ENCODE data around the gene LY86.
A peak's percentile ranks its signal among the peaks of the same experiment; 100 is the strongest.

LY86 gene

GRCh38 chr6:6682225-6682624, 93.7 kb downstream of the LY86 start:
- no peak for DNase-seq (ENCODE audit: low read depth in 2 of 2)

- no peak for DNase-seq (ENCODE audit: low read depth in 2 of 2)
Measured at GRCh38 chr6:6683969-6684833, 95.7 kb downstream of the LY86 start.

GRCh38 chr6:6685249-6686040, 96.9 kb downstream of the LY86 start:
- no peak for DNase-seq (ENCODE audit: low read depth in 2 of 2)

GRCh38 chr6:6686176-6686575, 97.7 kb downstream of the LY86 start:
- no peak for DNase-seq (ENCODE audit: low read depth in 2 of 2)

GRCh38 chr6:6686748-6687601, 98.5 kb downstream of the LY86 start:
- no peak for DNase-seq (ENCODE audit: low read depth in 2 of 2)

- no peak for DNase-seq (ENCODE audit: low read depth in 2 of 2)
Measured at GRCh38 chr6:6688283-6688682, 99.8 kb downstream of the LY86 start.

- DNase-seq (ENCODE audit: low read depth in 2 of 2) = no peak
Measured at GRCh38 chr6:6688951-6689350, 100.4 kb downstream of the LY86 start.

- peak; percentile 42 to 55 for DNase-seq (ENCODE audit: low read depth in 2 of 2)
Measured at GRCh38 chr6:6689400-6690143, 101.1 kb downstream of the LY86 start.

GRCh38 chr6:6690144-6690483, 101.6 kb downstream of the LY86 start:
- DNase-seq (ENCODE audit: low read depth in 2 of 2) = no peak

GRCh38 chr6:6694368-6694780, 105.9 kb downstream of the LY86 start:
- DNase-seq (ENCODE audit: low read depth in 2 of 2) = no peak

- DNase-seq (ENCODE audit: low read depth in 2 of 2) = no peak
Measured at GRCh38 chr6:6694825-6695624, 106.5 kb downstream of the LY86 start.

GRCh38 chr6:6695625-6696276, 107.2 kb downstream of the LY86 start:
- peak in 1 of 2 experiments; percentile 41 for DNase-seq (ENCODE audit: low read depth in 2 of 2)

- DNase-seq (ENCODE audit: low read depth in 2 of 2) = peak in 1 of 2 experiments; percentile 44
Measured at GRCh38 chr6:6696867-6697531, 108.5 kb downstream of the LY86 start.

GRCh38 chr6:6697620-6698019, 109.1 kb downstream of the LY86 start:
- no peak for DNase-seq (ENCODE audit: low read depth in 2 of 2)

GRCh38 chr6:6699741-6700367, 111.3 kb downstream of the LY86 start:
- peak; percentile 93 to 95 for DNase-seq (ENCODE audit: low read depth in 2 of 2)

GRCh38 chr6:6700407-6701270, 112.1 kb downstream of the LY86 start:
- DNase-seq (ENCODE audit: low read depth in 2 of 2) = no peak

GRCh38 chr6:6701864-6702263, 113.3 kb downstream of the LY86 start:
- no peak for DNase-seq (ENCODE audit: low read depth in 2 of 2)

GRCh38 chr6:6703699-6704098, 115.2 kb downstream of the LY86 start:
- DNase-seq (ENCODE audit: low read depth in 2 of 2) = no peak

All from fibroblast of skin of left quadriceps (primary cell).